Upper lobe of right lung (tissue), 1 donor: ENCODE data around the gene ZIC2. TPM values are rescaled to one million over a fixed set of nuclear protein-coding genes. Genes with fewer than 3 reads are reported as not detected.

Source experiments
- ATAC-seq: fragments of 200-7000 bp; cut with Tn5 transposase; one replicate; pipeline ENCODE4 v1.9.1; 2020; ENCODE audit warnings: mild to moderate bottlenecking, moderate library complexity
- DNase-seq: peaks from one replicate; pipeline ENCODE4 v3.0.0-alpha.2; 2020
- H3K27ac ChIP-seq: fragments of 200-600 bp; one replicate; pipeline ENCODE4 v1.8.0; 2022
- H3K27me3 ChIP-seq: fragments of 200-600 bp; one replicate; pipeline ENCODE4 v1.8.0; 2022; ENCODE audit warnings: mild to moderate bottlenecking
- H3K36me3 ChIP-seq: fragments of 200-600 bp; one replicate; pipeline ENCODE4 v1.8.0; 2022
- H3K4me1 ChIP-seq: fragments of 200-600 bp; one replicate; pipeline ENCODE4 v1.8.0; 2022
- H3K4me3 ChIP-seq: fragments of 200-600 bp; one replicate; pipeline ENCODE4 v1.8.0; 2022; ENCODE audit warnings: mild to moderate bottlenecking
- H3K9me3 ChIP-seq: fragments of 200-600 bp; one replicate; pipeline ENCODE4 v1.8.0; 2022
- intact Hi-C: fragments of 100-400 bp; cut with DNase I; formaldehyde crosslinking; loops from one replicate; pipeline ENCODE4 v1.11.0; 2022
- total RNA-seq: library from RNA; stranded (reverse); fragmentation: NEBNext Ultra II Directional; extraction: Animal tissue kit (Norgen Biotek cat#: 25700); gene quantifications from one replicate; pipeline ENCODE4 v1.2.1, GENCODE V29; 2021
- TF ChIP-seq, protein P1 (sequence below): fragments of 200-600 bp; IDR thresholded peaks from one replicate; pipeline ENCODE4 v1.8.0; 2022; ENCODE audit warnings: antibody characterized with exemption
- donor health status: DM: no; HTN: yes; CAD: no; lungs with severe emphysema.

Gene ZIC2
- total RNA-seq, 1 donor from 2014 or later = not detected

DNA sequence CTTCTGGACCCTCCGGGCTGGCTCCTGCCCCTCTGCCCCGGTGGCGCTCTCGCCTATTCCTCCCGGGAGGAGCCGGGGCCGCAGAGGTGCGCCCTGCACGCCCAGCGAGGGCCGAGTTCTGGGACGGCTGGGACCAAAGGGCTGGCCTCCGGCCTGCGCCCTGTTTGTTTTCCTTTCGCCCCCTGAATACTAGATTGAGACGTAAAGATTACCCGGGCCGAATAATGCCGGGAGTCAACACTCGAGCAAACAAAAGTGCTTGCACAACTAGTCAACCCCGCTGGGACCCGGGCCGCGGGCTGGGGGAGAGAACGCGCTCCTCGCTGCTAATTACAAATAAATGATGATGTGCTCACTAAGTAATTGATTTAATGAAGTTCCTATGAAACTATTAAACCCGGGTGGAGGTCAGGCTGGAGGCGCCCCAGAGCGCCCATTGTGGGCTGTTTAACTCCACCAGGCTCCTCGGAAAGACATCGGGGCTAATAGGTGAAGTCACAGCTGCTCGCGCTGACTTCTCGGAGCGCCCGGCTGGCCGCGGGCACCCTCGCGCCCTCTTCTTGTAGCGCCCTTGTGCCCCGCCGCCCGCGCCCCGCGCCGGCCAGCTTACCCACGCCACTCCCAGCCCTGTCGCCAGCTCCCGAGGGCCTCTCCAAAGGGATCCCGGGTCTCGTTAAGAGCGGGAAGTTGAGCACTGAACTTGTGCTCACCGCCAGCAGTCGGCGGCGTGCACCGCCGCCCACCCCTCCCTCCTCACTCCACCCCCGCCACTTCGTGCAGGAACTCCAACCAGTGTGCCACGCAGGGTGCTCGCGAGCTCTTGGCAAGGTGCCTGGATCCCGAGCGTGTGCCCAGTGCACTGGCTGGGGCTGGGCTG, 24.9 kb upstream of the ZIC2 start:
- intact Hi-C loops = no loop called here
- DNase-seq (no peak), ATAC-seq (peak; percentile 28)
- Histone ChIP-seq H3K27me3 (peaks cover 95% of the 10 kb centered on the region), H3K9me3 (no peaks in the 10 kb centered on the region), H3K4me1 (peaks cover 31% of the 10 kb centered on the region), H3K27ac (no peak overlapping the region), H3K36me3 (no peaks in the 10 kb centered on the region), H3K4me3 (peak overlapping the region; percentile 37)
- TF ChIP-seq, protein P1, sequence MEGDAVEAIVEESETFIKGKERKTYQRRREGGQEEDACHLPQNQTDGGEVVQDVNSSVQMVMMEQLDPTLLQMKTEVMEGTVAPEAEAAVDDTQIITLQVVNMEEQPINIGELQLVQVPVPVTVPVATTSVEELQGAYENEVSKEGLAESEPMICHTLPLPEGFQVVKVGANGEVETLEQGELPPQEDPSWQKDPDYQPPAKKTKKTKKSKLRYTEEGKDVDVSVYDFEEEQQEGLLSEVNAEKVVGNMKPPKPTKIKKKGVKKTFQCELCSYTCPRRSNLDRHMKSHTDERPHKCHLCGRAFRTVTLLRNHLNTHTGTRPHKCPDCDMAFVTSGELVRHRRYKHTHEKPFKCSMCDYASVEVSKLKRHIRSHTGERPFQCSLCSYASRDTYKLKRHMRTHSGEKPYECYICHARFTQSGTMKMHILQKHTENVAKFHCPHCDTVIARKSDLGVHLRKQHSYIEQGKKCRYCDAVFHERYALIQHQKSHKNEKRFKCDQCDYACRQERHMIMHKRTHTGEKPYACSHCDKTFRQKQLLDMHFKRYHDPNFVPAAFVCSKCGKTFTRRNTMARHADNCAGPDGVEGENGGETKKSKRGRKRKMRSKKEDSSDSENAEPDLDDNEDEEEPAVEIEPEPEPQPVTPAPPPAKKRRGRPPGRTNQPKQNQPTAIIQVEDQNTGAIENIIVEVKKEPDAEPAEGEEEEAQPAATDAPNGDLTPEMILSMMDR = no peak

DNA sequence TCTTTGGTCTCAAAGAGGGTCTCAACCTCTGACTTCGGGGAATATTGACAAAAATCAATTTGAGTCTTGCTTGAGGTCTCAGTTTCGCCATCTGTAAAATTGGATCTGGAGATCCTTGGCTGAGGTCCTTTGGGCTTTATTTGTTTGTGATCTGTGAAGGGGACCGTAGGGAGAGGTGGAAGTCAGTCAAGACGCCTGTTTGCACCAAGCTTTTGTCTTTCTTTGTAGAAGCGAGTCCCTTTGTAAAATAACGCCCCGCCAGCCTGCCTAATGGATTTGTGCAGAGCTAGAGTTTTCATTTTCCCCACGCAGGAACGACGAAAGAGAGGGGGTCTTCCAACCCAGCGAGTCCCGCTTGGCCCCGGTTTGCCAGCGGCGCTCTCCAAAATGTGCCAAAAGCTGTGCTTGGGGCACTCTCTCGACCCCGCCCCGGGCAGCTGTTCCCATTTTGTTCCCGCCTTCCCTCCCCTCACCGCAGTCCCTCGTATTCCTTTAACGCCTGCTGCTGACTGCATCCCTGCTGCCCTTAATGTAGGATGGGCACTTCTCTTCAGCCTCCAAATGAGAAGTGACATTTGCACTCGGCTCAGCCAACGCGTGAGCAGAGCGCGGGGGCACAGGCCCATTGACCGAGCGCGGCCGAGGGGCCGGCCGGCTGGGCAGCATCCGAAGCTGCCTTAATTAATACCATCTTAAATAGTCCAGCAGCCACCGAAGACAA, 23.0 kb upstream of the ZIC2 start:
- Histone ChIP-seq H3K27ac (no peak overlapping the region), H3K27me3 (peaks cover 98% of the 10 kb centered on the region), H3K4me1 (peaks cover 31% of the 10 kb centered on the region), H3K36me3 (no peaks in the 10 kb centered on the region), H3K4me3 (no peak overlapping the region), H3K9me3 (no peaks in the 10 kb centered on the region)
- DNase-seq = no peak
- intact Hi-C loops = no loop called here
- no peak for ATAC-seq
- TF ChIP-seq, protein P1 = no peak

DNA sequence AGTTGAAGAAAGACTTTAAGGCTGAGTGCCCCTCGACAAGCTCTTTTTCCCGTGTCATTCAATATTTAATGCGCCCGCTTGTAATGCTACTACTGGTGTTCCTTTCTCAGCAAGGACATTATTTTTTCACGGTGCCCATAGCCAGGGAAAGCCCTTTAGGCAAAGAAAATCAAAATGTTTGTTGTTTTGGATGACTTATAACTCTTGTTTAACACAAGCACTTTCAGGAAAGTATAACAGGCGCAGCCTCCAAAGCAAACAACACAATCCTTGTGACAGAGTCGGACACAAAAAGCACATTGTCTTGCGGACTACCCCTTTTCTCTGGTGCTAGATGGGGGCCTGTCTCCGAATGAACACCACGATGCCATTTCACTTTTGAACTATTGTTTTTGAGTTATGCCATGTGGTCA, 22.5 kb upstream of the ZIC2 start:
- H3K4me1 ChIP-seq = peaks cover 31% of the 10 kb centered on the region
- H3K27me3 ChIP-seq = peaks cover 98% of the 10 kb centered on the region
- no peak for ATAC-seq
- no peak overlapping the region for H3K4me3 ChIP-seq
- DNase-seq = no peak
- H3K9me3 ChIP-seq = no peaks in the 10 kb centered on the region
- H3K36me3 ChIP-seq = no peaks in the 10 kb centered on the region
- intact Hi-C loops = no loop called here
- TF ChIP-seq, protein P1 = no peak
- H3K27ac ChIP-seq = no peak overlapping the region

DNA sequence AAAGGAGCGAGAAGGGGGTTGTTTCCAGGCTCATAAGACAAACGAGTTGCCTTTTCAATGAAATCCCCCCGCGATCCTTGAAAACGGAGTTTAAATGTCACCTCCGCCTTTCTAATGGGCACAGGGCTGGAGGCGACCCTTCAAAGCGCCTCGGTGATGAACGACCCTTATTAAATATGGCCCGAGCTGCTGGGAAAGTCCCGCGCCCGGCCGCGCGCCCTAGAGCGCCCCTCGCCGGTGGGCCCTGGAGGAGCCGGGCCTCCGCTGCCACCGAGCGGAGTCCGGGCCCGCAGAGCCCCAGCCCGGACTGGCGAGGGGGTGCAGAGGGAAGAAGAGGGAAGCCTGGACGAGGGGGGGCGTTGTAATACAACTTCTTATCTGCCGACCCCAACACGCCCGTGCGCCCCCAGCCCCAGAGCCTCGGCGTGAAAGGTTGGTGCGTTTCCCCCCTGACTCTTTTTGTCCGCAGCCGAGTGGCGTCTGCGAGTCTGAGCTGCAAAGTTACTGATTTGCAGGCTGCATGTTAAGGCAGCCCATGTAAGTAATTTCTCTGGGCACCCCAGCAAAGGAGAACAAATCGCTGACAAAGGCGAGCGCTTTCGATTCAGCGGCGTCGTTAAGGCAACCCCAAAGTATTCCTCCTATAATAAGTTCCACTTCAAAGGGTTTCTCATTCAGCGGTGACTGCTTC, 21.9 kb upstream of the ZIC2 start:
- Histone ChIP-seq H3K4me1 (peaks cover 31% of the 10 kb centered on the region), H3K9me3 (no peaks in the 10 kb centered on the region), H3K27ac (no peak overlapping the region), H3K4me3 (no peak overlapping the region), H3K36me3 (no peaks in the 10 kb centered on the region), H3K27me3 (peaks cover 99% of the 10 kb centered on the region)
- ATAC-seq = no peak
- intact Hi-C loops = no loop called here
- DNase-seq = no peak
- TF ChIP-seq, protein P1 = no peak

DNA sequence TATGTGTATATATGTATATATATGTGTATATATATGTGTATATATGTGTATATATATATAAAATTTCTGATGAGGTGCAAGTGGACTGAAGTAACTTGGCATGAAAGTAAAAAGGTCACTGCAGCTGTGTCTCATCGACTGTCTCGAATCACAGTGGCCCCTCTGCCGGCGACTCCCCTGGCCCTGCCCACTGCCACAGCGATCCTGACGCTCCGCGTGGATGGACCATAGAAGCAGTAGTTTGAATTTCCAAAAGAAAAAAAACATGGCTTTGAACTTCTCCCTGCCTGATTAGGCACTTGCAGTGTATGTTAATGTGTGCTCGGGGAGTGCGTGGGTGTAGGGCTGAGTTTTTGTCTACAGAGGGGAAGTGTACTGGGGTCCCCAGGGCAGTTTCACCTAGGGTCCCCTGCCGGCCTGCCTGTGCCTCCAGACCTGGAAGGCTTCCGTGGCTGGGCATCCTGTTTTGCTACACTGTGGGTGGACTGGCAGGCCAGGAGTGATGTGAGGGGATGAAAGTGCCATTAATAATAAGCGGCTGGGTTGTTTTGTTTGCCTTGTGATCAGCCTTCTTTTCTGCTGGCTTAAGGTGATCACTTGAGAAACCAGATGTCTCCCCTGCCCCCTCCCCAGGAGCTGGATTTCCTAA, 20.8 kb upstream of the ZIC2 start:
- H3K27ac ChIP-seq = no peak overlapping the region
- H3K9me3 ChIP-seq = no peaks in the 10 kb centered on the region
- H3K4me3 ChIP-seq = no peak overlapping the region
- peaks cover 98% of the 10 kb centered on the region for H3K27me3 ChIP-seq
- TF ChIP-seq, protein P1 = no peak
- ATAC-seq = no peak
- H3K36me3 ChIP-seq = no peaks in the 10 kb centered on the region
- H3K4me1 ChIP-seq = peaks cover 27% of the 10 kb centered on the region
- DNase-seq = no peak
- intact Hi-C loops = no loop called here
